ENCODE results near the gene RAB11FIP5. TPM values are rescaled to one million over a fixed set of nuclear protein-coding genes. Genes with fewer than 3 reads are reported as not detected.
A peak's percentile ranks its signal among the peaks of the same experiment; 100 is the strongest.

Gene RAB11FIP5
- total RNA-seq, 2 experiments from 2014 or later: 4.8 to 4.9 TPM

DNA sequence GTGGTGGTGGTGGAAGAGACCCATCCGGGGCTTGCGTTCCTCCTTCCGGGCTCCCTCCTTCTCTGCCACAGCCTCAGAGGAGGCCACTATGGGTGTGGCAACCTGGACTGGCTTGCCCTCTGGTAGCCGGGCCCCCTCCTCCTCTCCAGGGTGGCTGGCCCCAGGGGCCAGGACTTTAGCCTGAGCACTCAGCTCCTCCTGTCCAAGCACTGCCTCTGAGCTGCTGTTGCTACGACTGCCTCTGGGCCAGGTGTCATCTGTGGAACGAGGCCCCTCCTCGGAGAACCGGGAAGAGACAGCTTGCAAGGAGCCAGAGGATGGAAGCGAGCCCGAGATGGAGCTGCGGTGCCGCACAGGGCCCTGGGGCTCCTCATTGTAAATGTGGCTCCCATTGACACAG, 24.5 kb downstream of the RAB11FIP5 start:
- Mint-ChIP-seq H3K27ac (no peak overlapping the region), H3K27me3 (peaks cover 2% of the 10 kb centered on the region), H3K9me3 (no peaks in the 10 kb centered on the region), H3K4me1 (no peaks in the 10 kb centered on the region), H3K4me3 (no peak overlapping the region), H3K36me3 (no peaks in the 10 kb centered on the region)
- POLR2A ChIA-PET: interaction anchor here (1.6 kb wide), 1 partner anchor 17 kb away, joined by 3 read pairs; the partner anchor contains the start of gene SFXN5
- no peak for ATAC-seq (ENCODE audit: low read depth)
- no peak for DNase-seq

DNA sequence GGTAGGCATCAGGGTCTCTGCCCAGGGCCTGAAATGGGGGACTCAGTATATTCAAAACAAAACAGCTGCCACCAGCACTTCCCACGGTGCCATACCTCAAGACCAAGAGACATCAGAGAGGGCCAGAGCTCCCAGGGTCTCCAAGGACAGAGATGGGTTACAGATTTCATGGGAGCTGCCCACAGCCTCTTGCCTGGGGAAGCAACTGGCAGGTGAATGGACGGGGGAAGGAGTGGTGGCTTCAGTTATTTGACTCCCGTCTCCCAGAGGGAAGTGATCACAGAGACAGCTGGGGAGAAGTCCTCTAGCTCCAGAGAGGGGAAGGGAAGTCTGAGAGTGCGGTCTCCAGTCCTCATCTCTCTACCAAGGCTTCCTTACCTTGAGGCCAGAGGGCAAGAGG, 25.4 kb downstream of the RAB11FIP5 start:
- Mint-ChIP-seq H3K9me3 (no peaks in the 10 kb centered on the region), H3K27me3 (peaks cover 2% of the 10 kb centered on the region), H3K4me1 (no peaks in the 10 kb centered on the region), H3K4me3 (no peak overlapping the region), H3K36me3 (no peaks in the 10 kb centered on the region), H3K27ac (no peak overlapping the region)
- POLR2A ChIA-PET: no interaction called here
- no peak for ATAC-seq (ENCODE audit: low read depth)
- DNase-seq: no peak

DNA sequence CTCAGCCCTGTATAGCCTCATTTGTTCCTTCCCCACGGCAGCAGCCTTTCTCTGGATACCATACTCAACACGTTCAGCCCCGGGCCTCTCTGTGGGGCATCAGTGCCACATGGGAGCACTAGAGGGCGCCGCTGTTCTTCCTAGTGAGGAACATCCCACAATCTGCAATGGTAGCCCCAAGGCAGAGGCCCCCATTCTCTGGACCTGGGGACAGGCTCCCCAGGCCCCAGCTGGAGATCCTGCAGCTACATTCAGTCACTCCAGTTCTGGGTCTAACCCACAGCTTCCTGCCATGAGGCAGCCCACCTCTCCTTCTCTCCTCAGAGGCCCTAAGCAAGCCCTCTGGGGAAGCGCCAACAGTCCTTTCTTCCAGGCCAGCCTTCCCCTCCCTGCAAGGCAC, 27.1 kb downstream of the RAB11FIP5 start:
- Mint-ChIP-seq H3K27ac (no peak overlapping the region), H3K9me3 (no peaks in the 10 kb centered on the region), H3K4me3 (no peak overlapping the region), H3K36me3 (no peaks in the 10 kb centered on the region), H3K27me3 (peaks cover 2% of the 10 kb centered on the region), H3K4me1 (no peaks in the 10 kb centered on the region)
- DNase-seq: peak; percentile 85
- POLR2A ChIA-PET: no interaction called here
- ATAC-seq (ENCODE audit: low read depth): peak; percentile 88

DNA sequence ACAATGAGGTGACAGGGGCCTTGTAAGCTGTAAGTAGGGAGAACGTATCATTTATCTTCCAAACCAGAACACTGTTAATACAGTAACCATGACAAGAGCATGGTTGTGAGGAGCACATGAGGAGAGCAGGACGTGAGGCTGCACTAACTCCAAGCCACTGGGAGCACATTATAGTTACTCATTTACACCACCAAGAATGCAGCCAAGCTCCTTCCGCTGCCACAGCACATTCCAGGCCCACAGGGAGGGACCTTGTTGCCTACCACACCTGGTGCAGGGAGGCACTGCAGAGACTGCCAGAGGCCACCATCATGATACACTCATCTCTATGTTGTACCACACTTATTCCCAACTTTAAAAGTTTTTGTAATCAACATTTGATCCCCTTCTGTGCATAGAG, 27.8 kb downstream of the RAB11FIP5 start:
- no peaks in the 10 kb centered on the region for H3K9me3 Mint-ChIP-seq
- no peaks in the 10 kb centered on the region for H3K4me1 Mint-ChIP-seq
- POLR2A ChIA-PET: no interaction called here
- H3K4me3 Mint-ChIP-seq: no peak overlapping the region
- H3K27me3 Mint-ChIP-seq: no peaks in the 10 kb centered on the region
- no peak for ATAC-seq (ENCODE audit: low read depth)
- H3K36me3 Mint-ChIP-seq: no peaks in the 10 kb centered on the region
- no peak for DNase-seq
- no peak overlapping the region for H3K27ac Mint-ChIP-seq

DNA sequence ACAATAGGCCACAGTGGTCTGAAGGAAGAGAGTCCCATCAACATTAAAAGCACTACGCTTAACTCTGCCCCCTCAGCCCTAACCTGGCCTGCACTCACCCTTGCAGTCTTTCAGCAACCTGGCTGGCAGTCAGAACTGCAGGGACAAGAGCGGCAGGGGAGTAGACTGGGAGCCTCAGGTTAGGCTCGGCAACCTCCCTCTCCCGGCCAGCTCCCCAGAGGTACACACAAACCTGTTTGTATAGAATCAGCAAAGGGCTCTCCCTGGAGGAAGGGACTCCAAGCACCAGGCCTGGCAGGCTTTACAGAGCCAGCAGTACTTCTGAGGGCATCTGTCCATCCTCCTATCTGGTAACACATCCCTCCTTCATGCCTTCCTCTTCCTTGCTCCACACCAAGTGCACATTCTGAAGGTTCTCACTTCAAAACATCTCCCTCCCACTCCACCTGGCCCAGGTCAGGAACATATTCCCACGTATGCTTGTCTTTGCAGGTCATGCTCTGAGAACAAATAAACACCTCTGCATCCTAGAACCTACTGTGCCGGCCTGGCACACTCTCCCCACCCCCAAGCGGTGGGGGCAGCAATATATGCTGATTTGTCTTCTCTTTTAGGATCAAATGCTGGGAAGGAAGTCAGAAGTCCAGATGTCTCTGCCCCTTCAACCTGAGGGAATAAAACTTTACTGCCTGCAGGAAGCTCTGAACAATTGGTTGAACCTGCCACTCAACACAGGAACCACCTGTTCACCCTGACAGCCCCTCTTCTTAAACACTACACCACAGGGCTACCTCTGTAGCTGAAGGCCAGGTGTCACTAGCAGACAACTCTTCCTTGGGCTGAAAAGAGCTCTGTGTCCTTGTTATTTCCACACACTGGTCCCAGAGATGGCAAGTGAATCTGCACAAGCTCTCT, 28.6 kb downstream of the RAB11FIP5 start:
- no peak overlapping the region for H3K4me3 Mint-ChIP-seq
- H3K27me3 Mint-ChIP-seq: no peaks in the 10 kb centered on the region
- no peaks in the 10 kb centered on the region for H3K9me3 Mint-ChIP-seq
- no peak for ATAC-seq (ENCODE audit: low read depth)
- no peaks in the 10 kb centered on the region for H3K4me1 Mint-ChIP-seq
- DNase-seq: no peak
- no peaks in the 10 kb centered on the region for H3K36me3 Mint-ChIP-seq
- H3K27ac Mint-ChIP-seq: no peak overlapping the region
- POLR2A ChIA-PET: no interaction called here

DNA sequence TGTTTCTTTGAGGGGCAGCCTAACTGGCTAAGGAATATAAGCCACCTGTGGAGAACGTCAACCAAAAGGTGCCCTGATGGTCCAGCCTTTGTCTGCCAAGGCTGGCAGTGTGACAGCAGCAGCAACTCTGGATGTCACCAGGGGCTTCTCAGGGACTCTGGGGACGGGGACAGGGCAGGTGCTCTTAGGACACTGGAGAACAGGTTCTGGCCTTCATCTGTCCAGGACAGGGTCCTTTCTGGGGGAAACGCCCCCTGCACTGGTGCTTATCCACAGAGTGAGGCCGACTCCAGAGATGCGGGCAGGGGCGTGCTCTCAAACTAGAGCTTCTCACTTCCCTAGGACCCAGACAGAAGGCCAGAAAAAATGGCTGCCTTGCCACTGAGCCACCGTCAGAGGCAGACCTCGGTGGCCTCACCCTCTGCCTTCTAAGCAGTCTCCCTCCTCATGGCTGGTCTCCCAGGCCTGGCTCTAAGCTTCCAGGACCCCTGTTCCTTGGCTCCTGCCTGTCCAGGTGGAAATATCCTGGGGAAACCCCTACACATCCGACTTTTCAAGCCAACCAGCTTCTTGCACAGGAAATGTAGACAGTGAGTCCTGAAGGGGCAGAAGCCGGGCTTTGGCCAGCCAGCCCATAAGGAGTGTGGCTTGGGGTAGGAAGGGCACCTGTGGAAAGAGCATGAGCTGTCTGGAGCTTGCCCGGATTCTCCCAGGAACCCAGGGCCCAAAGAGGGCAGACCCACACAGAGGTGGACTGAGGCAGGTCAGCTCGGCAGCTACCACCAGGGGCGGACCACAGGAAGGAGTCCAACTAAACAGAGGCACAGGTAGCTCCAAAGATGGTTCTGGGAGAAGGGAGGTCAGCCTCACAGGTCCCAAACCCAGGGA, 30.0 kb downstream of the RAB11FIP5 start:
- H3K4me3 Mint-ChIP-seq: no peak overlapping the region
- POLR2A ChIA-PET: no interaction called here
- ATAC-seq (ENCODE audit: low read depth) (no peak), DNase-seq (no peak)
- H3K27me3 Mint-ChIP-seq: no peaks in the 10 kb centered on the region
- H3K27ac Mint-ChIP-seq: no peak overlapping the region
- no peaks in the 10 kb centered on the region for H3K36me3 Mint-ChIP-seq
- H3K4me1 Mint-ChIP-seq: no peaks in the 10 kb centered on the region
- H3K9me3 Mint-ChIP-seq: no peaks in the 10 kb centered on the region

DNA sequence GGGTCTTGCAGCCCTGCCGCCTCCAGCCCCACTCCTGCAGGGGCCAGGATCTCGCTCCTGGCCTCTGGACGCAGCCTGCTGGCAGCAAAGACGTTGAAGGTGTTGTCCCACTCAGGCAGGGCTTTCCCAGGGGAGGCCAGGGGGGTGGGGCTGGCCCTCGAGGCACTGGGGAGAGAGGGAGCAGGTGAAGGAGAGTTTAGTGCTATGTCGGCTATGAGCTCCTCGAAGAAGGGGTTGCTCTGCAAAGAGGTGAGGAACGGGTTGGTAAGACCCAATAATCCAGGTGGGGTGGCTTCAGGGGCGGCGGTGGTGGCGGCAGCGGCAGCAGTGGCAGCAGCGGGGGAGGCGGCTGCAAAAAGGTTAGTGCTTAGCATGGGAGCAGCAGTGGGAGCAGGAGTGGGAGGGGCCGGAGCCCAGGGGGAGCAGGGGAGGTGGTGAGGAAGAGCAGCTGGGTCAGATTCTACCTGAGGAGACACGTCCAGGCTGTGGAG, 31.5 kb downstream of the RAB11FIP5 start:
- H3K36me3 Mint-ChIP-seq: no peaks in the 10 kb centered on the region
- POLR2A ChIA-PET: no interaction called here
- DNase-seq: no peak
- no peak for ATAC-seq (ENCODE audit: low read depth)
- H3K27me3 Mint-ChIP-seq: peaks cover 3% of the 10 kb centered on the region
- H3K4me1 Mint-ChIP-seq: no peaks in the 10 kb centered on the region
- H3K4me3 Mint-ChIP-seq: no peak overlapping the region
- H3K9me3 Mint-ChIP-seq: no peaks in the 10 kb centered on the region
- H3K27ac Mint-ChIP-seq: no peak overlapping the region

DNA sequence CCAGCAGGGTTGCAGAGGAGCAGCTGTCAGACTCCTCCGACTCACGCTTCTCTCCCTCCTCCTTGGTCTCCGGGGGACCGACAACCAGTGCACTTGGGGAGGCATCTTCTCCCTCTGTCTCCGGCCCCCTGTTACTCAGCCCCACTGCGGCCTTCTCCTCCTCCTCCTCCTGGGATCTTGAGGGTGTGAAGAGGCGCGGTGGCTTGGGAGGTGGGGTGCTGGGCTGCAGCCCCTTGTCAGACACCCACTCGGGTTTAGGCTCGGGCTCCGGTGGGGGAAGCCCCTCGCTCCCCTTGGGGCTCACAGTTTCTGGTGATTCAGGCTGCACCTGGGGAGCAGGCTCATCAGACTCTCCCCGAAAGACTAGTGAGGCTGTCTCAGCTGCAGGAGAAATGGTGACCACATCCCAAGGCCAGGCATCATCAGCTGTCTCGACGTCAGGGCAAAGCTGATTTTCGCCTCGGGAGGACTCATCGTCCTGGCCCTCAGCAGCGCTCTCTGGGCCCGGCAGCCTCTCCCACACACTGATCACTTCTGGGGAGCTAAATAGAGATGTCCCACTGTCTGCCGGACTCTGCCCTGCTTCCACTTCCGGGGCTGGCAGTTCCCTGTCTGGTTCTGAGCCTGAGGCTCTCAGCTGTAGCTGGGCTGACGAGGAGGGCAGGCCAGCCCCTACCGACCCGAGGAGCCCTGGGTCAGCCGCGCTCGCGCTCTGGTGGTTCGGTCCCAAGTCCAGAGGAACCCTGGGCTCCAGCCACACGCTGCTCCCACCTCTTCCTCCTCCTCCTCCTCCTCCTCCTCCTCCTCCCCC, 32.2 kb downstream of the RAB11FIP5 start:
- H3K4me3 Mint-ChIP-seq: no peak overlapping the region
- POLR2A ChIA-PET: no interaction called here
- no peaks in the 10 kb centered on the region for H3K36me3 Mint-ChIP-seq
- no peaks in the 10 kb centered on the region for H3K4me1 Mint-ChIP-seq
- no peaks in the 10 kb centered on the region for H3K9me3 Mint-ChIP-seq
- H3K27me3 Mint-ChIP-seq: peaks cover 3% of the 10 kb centered on the region
- no peak overlapping the region for H3K27ac Mint-ChIP-seq
- no peak for DNase-seq
- no peak for ATAC-seq (ENCODE audit: low read depth)

DNA sequence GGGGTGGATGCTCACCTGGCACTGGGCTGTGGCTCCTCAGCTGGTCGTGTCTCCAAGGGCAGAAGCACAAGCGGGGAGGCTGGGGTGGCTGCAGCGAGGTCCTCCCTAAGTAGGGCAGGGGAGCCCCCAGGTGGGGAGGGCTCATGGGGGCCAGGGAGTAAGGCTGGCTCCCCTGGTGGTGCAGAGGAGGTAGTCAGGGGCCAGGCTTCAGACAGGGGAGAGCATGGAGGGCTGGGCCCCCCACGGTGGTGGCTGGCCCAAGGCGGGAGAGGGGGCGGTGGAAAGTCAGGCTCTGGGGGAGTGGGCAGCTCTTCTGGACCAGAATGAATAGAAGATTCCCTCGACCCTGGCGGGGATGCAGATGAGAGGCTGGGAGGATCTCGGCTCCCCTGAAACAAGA, 33.1 kb downstream of the RAB11FIP5 start:
- Mint-ChIP-seq H3K27ac (no peak overlapping the region), H3K4me3 (no peak overlapping the region)
- POLR2A ChIA-PET: no interaction called here

DNA sequence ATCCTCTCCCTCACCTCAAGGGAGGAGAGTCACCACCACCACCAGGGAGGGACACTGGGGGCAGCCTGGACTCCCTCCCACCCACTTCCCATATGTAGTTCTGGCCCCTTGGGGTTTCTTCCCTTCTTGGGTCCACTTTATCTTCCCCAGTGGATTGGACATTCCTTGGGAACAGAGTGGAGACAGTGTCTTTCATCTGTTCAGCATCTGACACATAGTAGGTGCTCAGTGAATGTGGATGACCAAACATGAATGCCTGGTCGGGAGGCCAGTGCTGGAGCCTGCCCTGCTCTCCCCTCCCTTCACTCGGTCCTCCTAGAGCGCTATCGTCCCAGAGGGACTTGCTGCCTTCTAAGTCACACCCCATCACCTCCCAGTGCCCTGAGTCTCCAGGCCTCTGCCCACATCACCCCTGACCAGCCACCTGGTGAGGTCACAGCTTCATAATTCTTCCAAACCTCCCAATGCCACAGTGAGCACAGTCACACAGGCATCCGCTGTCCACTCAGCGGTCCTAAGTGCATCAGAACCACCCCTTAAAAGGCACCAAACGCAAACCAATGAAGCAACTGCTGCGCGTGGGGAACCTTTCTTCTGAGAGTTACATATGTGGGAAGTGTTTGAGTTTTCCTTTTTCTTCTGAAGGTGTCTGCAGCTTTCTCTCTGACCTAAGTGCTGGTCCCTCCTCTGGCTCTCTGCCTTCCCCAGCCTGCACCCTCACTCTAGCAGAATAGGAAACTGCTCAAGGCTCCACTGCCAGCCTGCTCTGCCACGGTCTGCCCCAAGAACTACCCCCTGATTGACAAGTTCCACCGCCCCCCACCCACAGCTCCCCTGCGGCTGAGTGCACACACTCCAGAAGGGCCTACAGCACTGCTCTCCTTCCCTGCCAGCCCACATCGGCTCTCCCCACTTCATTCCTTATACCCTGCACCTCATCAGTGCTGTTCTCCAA, 34.0 kb downstream of the RAB11FIP5 start:
- no peak overlapping the region for H3K4me3 Mint-ChIP-seq
- H3K4me1 Mint-ChIP-seq: no peaks in the 10 kb centered on the region
- peaks cover 3% of the 10 kb centered on the region for H3K27me3 Mint-ChIP-seq
- POLR2A ChIA-PET: no interaction called here
- H3K36me3 Mint-ChIP-seq: no peaks in the 10 kb centered on the region
- ATAC-seq (ENCODE audit: low read depth) (no peak), DNase-seq (no peak)
- no peaks in the 10 kb centered on the region for H3K9me3 Mint-ChIP-seq
- no peak overlapping the region for H3K27ac Mint-ChIP-seq

More for the DNA sequence above, 33.1 kb downstream of the RAB11FIP5 start:
- Mint-ChIP-seq H3K9me3 (no peaks in the 10 kb centered on the region), H3K27me3 (peaks cover 3% of the 10 kb centered on the region), H3K4me1 (no peaks in the 10 kb centered on the region), H3K36me3 (no peaks in the 10 kb centered on the region)
- ATAC-seq (ENCODE audit: low read depth): no peak
- no peak for DNase-seq

DNA sequence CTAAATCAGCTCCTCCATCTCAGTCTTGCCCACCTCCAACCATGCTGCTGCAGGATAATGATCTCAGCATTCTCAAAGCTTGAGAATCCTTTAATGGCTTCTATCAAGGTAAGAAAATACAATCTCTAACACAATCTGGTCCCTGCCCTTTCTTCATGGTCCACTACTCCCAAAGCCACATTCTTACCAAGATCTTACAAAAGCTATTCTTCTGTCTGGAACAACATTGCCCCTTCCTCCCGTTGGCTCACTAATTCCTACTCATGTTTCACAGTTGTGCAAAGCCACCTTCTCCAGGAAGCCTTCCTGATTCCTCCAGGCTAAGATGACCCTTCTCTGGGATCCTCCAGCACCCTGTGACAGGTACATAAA, 35.3 kb downstream of the RAB11FIP5 start:
- Mint-ChIP-seq H3K9me3 (no peaks in the 10 kb centered on the region), H3K27me3 (peaks cover 3% of the 10 kb centered on the region), H3K36me3 (no peaks in the 10 kb centered on the region), H3K27ac (peak overlapping the region; percentile 4), H3K4me3 (no peak overlapping the region), H3K4me1 (no peaks in the 10 kb centered on the region)
- POLR2A ChIA-PET: no interaction called here
- DNase-seq (no peak), ATAC-seq (ENCODE audit: low read depth) (no peak)

DNA sequence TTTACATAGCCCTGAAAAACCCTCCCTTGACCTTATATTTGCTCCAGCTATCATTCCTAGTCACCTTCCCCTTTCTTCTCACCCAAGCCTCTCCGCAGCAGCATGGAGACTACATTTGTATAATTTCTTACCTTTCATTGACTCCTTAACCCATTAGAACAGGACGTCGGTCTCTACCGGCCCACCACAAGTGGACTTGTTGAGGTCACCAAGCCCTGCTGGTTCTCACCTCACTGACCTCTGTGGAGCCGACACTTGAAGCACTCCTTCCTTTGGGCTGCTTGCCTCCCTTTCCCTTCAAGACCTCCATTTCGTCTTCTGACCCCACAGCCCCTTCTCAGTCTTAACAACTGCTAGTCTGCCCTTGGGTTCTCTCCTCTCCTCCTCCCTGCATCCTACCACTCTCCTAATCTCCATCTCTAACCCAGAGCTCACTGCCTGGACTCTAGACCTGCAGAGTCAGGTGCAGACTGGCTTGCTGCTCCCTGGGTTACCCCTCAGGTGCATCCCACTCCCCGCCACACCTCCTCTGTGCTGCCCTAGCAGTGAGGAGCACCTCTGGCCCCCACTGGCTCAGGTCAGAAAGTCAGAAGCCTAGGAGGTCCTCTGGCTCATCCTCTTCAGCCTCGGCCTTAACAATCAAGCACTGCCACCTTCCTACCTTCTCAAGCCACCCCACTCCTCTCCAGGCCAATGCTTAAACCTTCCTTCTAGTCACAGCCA, 35.9 kb downstream of the RAB11FIP5 start:
- POLR2A ChIA-PET: no interaction called here
- peak overlapping the region; percentile 4 for H3K27ac Mint-ChIP-seq
- H3K9me3 Mint-ChIP-seq: no peaks in the 10 kb centered on the region
- ATAC-seq (ENCODE audit: low read depth) (no peak), DNase-seq (peak; percentile 13)
- H3K4me1 Mint-ChIP-seq: peaks cover 4% of the 10 kb centered on the region
- H3K27me3 Mint-ChIP-seq: peaks cover 3% of the 10 kb centered on the region
- H3K36me3 Mint-ChIP-seq: no peaks in the 10 kb centered on the region
- no peak overlapping the region for H3K4me3 Mint-ChIP-seq

Measured in activated naive CD8-positive, alpha-beta T cell treated with anti-CD3 and anti-CD28 coated beads, Interleukin-2, amount 10 ng/mL, durations not matched to agents 7 days and 5 days (primary cell).